ENCODE data around the gene DPYSL4.
"Not testable (repeated sequence)": the region's sequence is repeated elsewhere in the genome, so short reads cannot be mapped to it uniquely, and the experiment has no call there.

Gene DPYSL4

GRCh38 chr10:132149917-132150316 is 36.8 kb upstream of the DPYSL4 start:
- no peak for DNase-seq (ENCODE audit: low spot score)

- no peak for DNase-seq (ENCODE audit: low spot score)
Observed at GRCh38 chr10:132150777-132151176, 36.0 kb upstream of the DPYSL4 start.

- no peak for DNase-seq (ENCODE audit: low spot score)
Observed at GRCh38 chr10:132151286-132151950, 35.3 kb upstream of the DPYSL4 start.

- DNase-seq (ENCODE audit: low spot score) = no peak
Observed at GRCh38 chr10:132151951-132152505, 34.7 kb upstream of the DPYSL4 start.

- no peak for DNase-seq (ENCODE audit: low spot score)
Observed at GRCh38 chr10:132152896-132153580, 33.7 kb upstream of the DPYSL4 start.

GRCh38 chr10:132153616-132154217 is 33.0 kb upstream of the DPYSL4 start:
- no peak for DNase-seq (ENCODE audit: low spot score)

- DNase-seq (ENCODE audit: low spot score) = no peak
Observed at GRCh38 chr10:132154440-132154839, 32.3 kb upstream of the DPYSL4 start.

- no peak for DNase-seq (ENCODE audit: low spot score)
Observed at GRCh38 chr10:132154931-132155330, 31.8 kb upstream of the DPYSL4 start.

GRCh38 chr10:132155723-132156381 is 30.9 kb upstream of the DPYSL4 start:
- DNase-seq (ENCODE audit: low spot score) = no peak

- DNase-seq (ENCODE audit: low spot score) = no peak
Observed at GRCh38 chr10:132156382-132156781, 30.4 kb upstream of the DPYSL4 start.

GRCh38 chr10:132157101-132157500 is 29.6 kb upstream of the DPYSL4 start:
- no peak for DNase-seq (ENCODE audit: low spot score)

GRCh38 chr10:132158122-132158741 is 28.5 kb upstream of the DPYSL4 start:
- DNase-seq (ENCODE audit: low spot score) = no peak

- DNase-seq (ENCODE audit: low spot score) = no peak
Observed at GRCh38 chr10:132158823-132159222, 27.9 kb upstream of the DPYSL4 start.

- not testable (repeated sequence) for DNase-seq (ENCODE audit: low spot score)
Observed at GRCh38 chr10:132159302-132160230, 27.2 kb upstream of the DPYSL4 start.

GRCh38 chr10:132160231-132160630 is 26.5 kb upstream of the DPYSL4 start:
- DNase-seq (ENCODE audit: low spot score) = not testable (repeated sequence)

- DNase-seq (ENCODE audit: low spot score) = not testable (repeated sequence)
Observed at GRCh38 chr10:132160834-132161622, 25.7 kb upstream of the DPYSL4 start.

GRCh38 chr10:132162021-132162531 is 24.7 kb upstream of the DPYSL4 start:
- DNase-seq (ENCODE audit: low spot score) = no peak

GRCh38 chr10:132162590-132163277 is 24.0 kb upstream of the DPYSL4 start:
- DNase-seq (ENCODE audit: low spot score) = no peak

GRCh38 chr10:132163278-132163765 is 23.4 kb upstream of the DPYSL4 start:
- DNase-seq (ENCODE audit: low spot score) = no peak
